SH-SY5Y (cell line): ENCODE results near the gene CXCL14.

Source experiments
- GATA2 ChIP-seq: IDR thresholded peaks from 2 replicates; pipeline ENCODE4 v1.6.1; 2011; ENCODE audit warnings: mild to moderate bottlenecking, low read depth, low read length
- GATA3 ChIP-seq: IDR thresholded peaks from 2 replicates; pipeline ENCODE4 v1.6.1; 2011; ENCODE audit warnings: low read depth, mild to moderate bottlenecking, low read length, moderate library complexity

Gene CXCL14

DNA sequence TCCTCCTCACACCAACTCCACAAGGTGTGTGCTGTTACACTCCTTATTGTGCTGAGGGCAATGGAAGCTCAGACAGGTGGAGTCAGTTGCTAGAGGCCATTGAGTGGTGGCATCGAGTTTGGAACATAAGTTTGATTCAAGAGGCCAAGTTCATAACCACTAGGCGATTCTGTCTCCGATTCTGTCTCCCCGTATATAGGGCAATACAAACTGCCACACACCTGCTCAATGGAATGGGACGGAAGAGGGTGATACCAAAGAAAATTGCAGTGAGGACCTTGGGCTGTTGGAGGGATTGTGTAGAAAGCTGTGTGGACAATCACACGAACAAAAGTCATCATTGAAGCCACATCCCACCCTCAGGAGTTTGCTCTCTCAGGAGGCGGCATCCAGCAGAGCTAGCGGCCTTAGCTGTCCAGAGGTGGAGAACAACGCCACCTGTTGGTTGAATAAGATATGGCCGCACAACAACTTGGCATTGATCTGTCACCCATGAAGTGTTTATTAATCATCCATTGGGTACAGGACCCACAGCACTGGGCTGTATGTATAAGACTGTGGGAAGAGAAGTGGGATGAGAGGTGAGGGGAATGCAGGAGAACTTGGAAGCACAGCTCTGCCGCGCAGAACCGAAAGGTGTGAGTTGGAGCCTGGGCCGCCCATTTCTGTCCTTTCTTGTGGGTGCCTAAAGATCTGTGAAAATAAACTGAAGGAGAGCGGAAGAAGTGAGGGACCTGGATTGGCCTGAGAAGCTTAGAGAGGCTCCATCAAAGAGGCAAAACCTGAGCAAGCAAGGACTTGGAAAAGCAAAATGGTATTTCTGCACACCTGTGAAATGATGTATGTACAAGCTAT lies 27.0 kb downstream of the CXCL14 start:
- TF ChIP-seq GATA3 (no peak), GATA2 (no peak)

- TF ChIP-seq GATA2 (no peak), GATA3 (no peak)
Observed at GRCh38 chr5:135549413-135549812, 29.4 kb downstream of the CXCL14 start.

DNA sequence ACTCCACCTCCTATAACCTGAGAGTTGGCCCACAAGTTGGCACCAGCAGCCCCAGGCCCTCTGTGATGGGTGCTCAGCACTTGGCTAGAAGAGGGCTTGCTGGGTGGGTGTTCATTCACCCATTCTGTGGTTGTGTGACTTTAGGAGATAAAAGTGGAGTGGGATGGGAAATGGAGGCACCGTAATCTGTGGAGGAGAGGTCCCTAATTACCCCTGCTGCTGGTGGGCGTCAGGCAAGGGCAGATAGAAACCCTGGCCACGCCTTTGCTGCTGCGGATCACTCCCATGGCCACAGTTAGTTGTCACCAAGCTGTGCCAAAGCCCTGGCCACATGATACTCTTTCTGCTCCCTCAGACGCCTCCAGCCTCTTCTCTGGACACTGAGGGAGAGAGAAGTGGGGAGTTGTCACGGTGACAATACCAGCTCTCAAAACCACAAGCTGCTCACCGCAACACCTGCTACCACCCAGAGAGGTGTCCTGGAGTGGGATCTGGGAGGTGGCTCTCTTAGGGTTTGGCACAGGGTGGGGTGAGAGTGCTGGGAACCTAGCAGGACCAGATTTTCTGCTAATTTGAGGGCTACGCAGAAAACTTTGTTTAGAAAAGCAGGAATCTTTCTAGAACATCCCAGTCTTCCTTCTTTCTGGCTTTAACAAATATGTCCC lies 31.1 kb downstream of the CXCL14 start:
- no peak for TF ChIP-seq GATA2
- no peak for TF ChIP-seq GATA3

DNA sequence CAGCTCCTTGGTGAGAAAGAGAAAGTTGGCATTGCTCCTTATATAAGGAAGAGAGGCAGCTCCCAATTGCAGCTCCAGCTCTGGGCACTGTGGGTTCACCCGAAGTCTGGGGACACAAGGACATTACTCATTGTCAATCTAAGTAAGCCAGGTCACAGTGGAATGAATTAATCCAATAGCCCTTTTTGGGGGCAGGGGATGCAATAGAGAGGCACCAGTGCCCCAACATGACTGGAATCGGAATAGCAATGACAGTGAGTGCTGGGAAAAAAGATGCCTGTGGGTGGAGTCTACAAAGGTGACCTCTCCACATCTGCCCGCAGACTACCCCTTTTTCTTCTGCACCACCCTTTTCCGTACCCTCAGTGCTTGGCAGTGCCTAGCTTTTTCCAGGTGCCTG lies 31.9 kb downstream of the CXCL14 start:
- no peak for TF ChIP-seq GATA3

DNA sequence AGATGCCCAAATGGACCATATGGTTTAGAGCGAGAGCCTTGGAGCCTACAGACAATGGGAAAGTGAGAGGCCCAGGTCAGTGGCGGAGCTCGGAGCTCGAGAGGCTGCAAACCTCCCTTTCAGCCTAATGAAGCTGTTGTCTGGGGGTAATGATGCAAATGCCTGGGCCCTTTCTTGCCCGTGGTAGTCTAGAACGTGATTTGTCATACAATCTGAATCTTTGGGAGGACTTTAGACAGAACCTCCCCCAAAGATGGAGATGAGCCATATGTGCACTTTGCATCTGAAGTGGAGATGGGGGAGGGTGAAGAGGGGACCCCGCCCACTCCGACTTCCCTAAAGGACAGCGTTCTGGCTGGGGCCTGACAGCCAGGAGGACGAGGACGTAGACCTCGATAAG lies 32.7 kb downstream of the CXCL14 start:
- TF ChIP-seq GATA3 = no peak
- no peak for TF ChIP-seq GATA2

DNA sequence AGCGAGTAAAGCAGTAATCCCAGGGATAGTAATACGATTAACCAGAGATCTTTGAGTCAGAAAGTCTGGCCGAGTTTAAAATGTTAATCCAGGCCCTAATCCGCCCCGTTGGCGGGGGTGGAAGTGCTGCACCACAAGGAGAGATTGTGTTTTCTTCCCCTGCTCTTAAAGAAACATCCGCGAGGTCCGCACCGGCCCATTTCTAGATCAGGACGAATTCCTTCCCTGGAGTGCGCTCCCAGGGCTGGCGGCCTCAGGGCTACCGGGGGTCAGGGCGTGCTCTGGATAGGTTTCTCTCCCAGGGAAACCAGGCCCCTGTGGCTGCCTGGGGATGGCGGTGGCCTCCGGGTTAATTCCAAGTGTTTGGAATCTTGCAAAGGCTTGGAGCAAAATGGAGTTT lies 33.7 kb downstream of the CXCL14 start:
- no peak for TF ChIP-seq GATA3
- no peak for TF ChIP-seq GATA2

GRCh38 chr5:135543485-135544304 lies 35.1 kb downstream of the CXCL14 start:
- TF ChIP-seq GATA2 (no peak), GATA3 (no peak)

DNA sequence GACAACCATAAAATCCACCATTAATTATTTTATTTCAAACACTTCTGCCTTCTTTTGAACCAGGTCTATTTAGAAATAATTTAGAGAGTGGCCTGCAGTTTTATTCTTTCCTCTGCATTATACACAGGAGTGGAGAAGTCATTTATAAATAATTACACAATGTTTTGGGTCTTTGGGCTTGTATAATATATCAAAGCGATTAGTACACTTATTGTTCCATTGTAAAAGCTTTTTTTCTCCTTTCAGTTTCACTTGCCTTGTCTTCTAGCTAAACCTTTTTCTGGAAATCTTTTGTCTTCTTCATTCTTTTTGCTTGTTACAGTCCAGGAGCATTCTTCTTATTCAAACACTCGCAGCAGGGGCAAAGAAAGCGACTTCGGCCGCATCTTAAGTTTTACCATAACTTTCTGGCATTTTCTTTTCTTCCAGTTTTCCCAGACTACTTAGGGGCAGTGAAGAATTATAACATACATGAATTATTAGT lies 35.7 kb downstream of the CXCL14 start:
- no peak for TF ChIP-seq GATA3
- TF ChIP-seq GATA2 = no peak

GRCh38 chr5:135541807-135542502 lies 36.8 kb downstream of the CXCL14 start:
- TF ChIP-seq GATA3 = no peak
- no peak for TF ChIP-seq GATA2

DNA sequence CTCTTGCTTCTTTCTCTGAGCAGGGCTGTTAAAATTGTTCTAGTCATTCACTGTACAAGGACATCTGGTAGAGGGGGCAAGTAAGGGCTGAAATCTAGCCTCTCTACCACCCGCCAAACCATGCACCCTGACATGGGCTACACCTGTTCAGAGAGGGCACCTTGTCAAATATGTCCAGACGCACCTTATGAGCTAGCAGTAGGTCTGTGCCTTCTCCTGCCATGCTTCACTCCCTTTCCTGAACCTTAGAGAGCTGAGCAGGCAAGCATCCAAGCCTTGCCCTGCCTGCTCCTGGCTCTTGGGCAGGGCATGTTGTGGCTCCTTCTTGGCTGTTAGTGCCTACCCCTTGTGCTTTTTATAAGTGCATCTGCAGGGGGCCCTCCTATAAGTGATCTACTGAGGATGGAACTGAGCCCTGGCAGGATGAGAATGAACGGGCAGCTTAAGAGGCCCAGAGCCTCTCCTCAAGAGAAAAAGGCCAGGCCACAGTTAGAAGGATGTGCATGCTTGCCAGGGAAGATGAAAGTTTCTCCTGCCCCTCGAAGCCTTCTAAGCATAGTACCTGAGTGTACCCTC lies 39.3 kb downstream of the CXCL14 start:
- TF ChIP-seq GATA3 (no peak), GATA2 (no peak)

- no peak for TF ChIP-seq GATA2
- TF ChIP-seq GATA3 = no peak
Observed at GRCh38 chr5:135538261-135538660, 40.5 kb downstream of the CXCL14 start.

- TF ChIP-seq GATA2 (no peak), GATA3 (no peak)
Observed at GRCh38 chr5:135537745-135538144, 41.0 kb downstream of the CXCL14 start.

- no peak for TF ChIP-seq GATA2
Observed at GRCh38 chr5:135537271-135537670, 41.5 kb downstream of the CXCL14 start.
